ENCODE measurements around the gene LUZP2.

GRCh38 chr11:25048632-25049031 lies 551.8 kb downstream of the LUZP2 start:
- no peak for TF ChIP-seq CTCF (IDR thresholded peaks at IDR 0.05)
- TF ChIP-seq POLR2A (IDR thresholded peaks at IDR 0.05) = no peak

All from tibial nerve (tissue), 3 donors.